Sigmoid colon (tissue), 4 donors: ENCODE results near the gene HAAO.

ENCODE experiments used
- EP300 ChIP-seq, 4 donors: sonication (generic); formaldehyde crosslinking; IDR thresholded peaks; one replicate each; pipeline ENCODE4 v1.6.1; 2017; ENCODE audit warnings: antibody characterized with exemption in 4 of 4
- POLR2A ChIP-seq, 2 donors: fragments of 450-650 bp; IDR thresholded peaks; one replicate each; pipeline ENCODE4 v1.6.1; 2016; ENCODE audit warnings: antibody characterized with exemption in 2 of 2, mild to moderate bottlenecking in 2 of 2, moderate library complexity in 2 of 2
- POLR2AphosphoS5 ChIP-seq, 4 donors: sonication (generic); formaldehyde crosslinking; IDR thresholded peaks; one replicate each; pipeline ENCODE4 v1.6.1; 2017; ENCODE audit warnings: antibody characterized with exemption in 4 of 4
- TF ChIP-seq, protein P1 (sequence below), 4 experiments: fragments of 450-650 bp in 3 of 4; fragments of 200-600 bp in 1 of 4; IDR thresholded peaks; one replicate each; pipeline ENCODE4 v1.5.1; 2016 to 2019; ENCODE audit warnings: antibody characterized with exemption in 4 of 4, mild to moderate bottlenecking in 3 of 4, moderate library complexity in 2 of 4

DNA sequence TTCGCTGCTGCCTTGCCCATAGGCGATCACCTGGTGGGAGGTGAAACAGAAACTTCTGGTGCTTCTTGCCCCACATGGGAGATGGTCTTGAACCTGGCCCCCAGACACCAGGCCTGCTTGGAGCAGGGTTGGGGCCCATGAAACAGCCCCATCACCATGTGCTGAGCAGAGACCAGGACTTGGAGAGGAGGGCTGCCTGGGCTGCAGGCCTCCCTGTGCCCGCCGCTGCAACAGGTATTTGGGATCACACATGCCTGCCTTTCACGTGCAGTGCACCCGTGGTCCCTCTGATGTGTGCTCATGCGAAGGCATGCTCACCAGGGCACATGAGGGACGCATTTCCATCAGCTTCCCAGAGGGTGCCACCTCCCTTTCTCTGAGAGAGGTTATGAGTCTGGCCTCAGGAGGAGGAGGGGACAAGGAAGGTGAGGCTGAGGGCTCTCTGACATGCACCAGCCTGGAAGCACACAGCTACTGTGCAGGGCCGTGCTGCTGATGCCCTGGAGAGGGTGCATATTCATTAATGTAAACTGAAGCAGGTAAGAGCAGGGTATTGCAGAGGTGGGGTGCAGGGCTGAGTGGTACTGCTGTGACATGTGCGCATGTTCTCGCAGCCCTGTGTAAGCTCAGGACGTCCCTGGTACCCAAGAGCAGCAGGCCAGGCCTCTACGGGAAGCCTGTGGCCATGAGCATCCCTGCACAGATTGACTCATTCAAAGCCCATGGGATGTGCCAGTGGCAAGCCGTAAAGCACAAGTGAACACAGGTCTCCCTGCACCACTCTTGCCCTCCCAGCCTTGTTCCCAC, 24.3 kb downstream of the HAAO start:
- no peak for TF ChIP-seq POLR2A (IDR thresholded peaks at IDR 0.05)
- TF ChIP-seq, protein P1, sequence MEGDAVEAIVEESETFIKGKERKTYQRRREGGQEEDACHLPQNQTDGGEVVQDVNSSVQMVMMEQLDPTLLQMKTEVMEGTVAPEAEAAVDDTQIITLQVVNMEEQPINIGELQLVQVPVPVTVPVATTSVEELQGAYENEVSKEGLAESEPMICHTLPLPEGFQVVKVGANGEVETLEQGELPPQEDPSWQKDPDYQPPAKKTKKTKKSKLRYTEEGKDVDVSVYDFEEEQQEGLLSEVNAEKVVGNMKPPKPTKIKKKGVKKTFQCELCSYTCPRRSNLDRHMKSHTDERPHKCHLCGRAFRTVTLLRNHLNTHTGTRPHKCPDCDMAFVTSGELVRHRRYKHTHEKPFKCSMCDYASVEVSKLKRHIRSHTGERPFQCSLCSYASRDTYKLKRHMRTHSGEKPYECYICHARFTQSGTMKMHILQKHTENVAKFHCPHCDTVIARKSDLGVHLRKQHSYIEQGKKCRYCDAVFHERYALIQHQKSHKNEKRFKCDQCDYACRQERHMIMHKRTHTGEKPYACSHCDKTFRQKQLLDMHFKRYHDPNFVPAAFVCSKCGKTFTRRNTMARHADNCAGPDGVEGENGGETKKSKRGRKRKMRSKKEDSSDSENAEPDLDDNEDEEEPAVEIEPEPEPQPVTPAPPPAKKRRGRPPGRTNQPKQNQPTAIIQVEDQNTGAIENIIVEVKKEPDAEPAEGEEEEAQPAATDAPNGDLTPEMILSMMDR (IDR thresholded peaks at IDR 0.05) = no peak
- TF ChIP-seq EP300 (IDR thresholded peaks at IDR 0.05) = no peak
- no peak for TF ChIP-seq POLR2AphosphoS5 (IDR thresholded peaks at IDR 0.05)
